Kidney (tissue), 14 donors: Measurements from ENCODE around the gene TMEM119. TPM values are rescaled to one million over a fixed set of nuclear protein-coding genes. Genes with fewer than 3 reads are reported as not detected.
A peak's percentile ranks its signal among the peaks of the same experiment; 100 is the strongest.

Source experiments
- DNase-seq, 5 donors: peaks; one replicate each; pipeline ENCODE4 v3.0.0-alpha.2; 2013 to 2020
- FAIRE-seq: peaks from 2 replicates; lab custom pipeline; 2012; peaks lifted over from hg19 to GRCh38; lab: Jason Lieb, UNC
- H3K27ac ChIP-seq, 2 donors: one replicate each; pipeline ENCODE4 v1.7.0; 2013; ENCODE audit warnings: low read depth in 2 of 2, low read length in 2 of 2, inconsistent platforms in 1 of 2
- H3K27me3 ChIP-seq: one replicate; pipeline ENCODE4 v1.7.1; 2013; ENCODE audit warnings: low read length, inconsistent platforms; ENCODE audit not compliant: control insufficient read depth, insufficient read depth
- H3K36me3 ChIP-seq, 3 donors: one replicate each; pipeline versions ENCODE4 v1.7.0 to v1.7.1; 2013; ENCODE audit warnings: low read length in 3 of 3, control low read depth in 1 of 3, inconsistent platforms in 1 of 3; ENCODE audit not compliant: insufficient read depth in 3 of 3, control insufficient read depth in 2 of 3
- H3K4me1 ChIP-seq, 3 donors: one replicate each; pipeline versions ENCODE4 v1.7.0 to v1.7.1; 2013; ENCODE audit warnings: low read length in 3 of 3, inconsistent platforms in 1 of 3, low read depth in 1 of 3; ENCODE audit not compliant: control insufficient read depth in 2 of 3, insufficient read depth in 2 of 3
- H3K4me3 ChIP-seq, 3 donors: one replicate each; pipeline versions ENCODE4 v1.7.0 to v1.8.1; 2013; ENCODE audit warnings: low read length in 3 of 3, control low read depth in 1 of 3, inconsistent platforms in 1 of 3
- H3K9ac ChIP-seq, 3 donors: one replicate each; pipeline versions ENCODE4 v1.7.0 to v1.7.1; 2013; ENCODE audit warnings: low read length in 3 of 3, control low read depth in 1 of 3, inconsistent platforms in 1 of 3
- H3K9me3 ChIP-seq, 3 donors: one replicate each; pipeline versions ENCODE4 v1.7.0 to v1.7.1; 2013; ENCODE audit warnings: low read length in 3 of 3, control low read depth in 1 of 3, inconsistent platforms in 1 of 3; ENCODE audit not compliant: control insufficient read depth in 2 of 3, insufficient read depth in 1 of 3
- CTCF ChIP-seq: IDR thresholded peaks from 3 replicates; pipeline ENCODE4 v1.5.1; 2012; ENCODE audit warnings: mild to moderate bottlenecking, moderate library complexity, borderline replicate concordance; ENCODE audit not compliant: insufficient read depth; ENCODE audit errors: extremely low read depth
- intact Hi-C: fragments of 100-400 bp; cut with DNase I; formaldehyde crosslinking; loops from one replicate; pipeline ENCODE4 v1.11.1; 2022
- polyA plus RNA-seq: library from polyadenylated mRNA; stranded (reverse); fragments of 350-450 nt; fragmentation: Illumina TruSeq; extraction: RNeasy Lipid Tissue Mini Kit (QIAGEN cat#74804); gene quantifications from one replicate; pipeline ENCODE4 v1.2.3, GENCODE V29; 2014; ENCODE audit warnings: low read depth, low replicate concordance; ENCODE audit not compliant: insufficient read depth
- total RNA-seq: library from RNA; stranded (reverse); fragmentation: NEBNext Ultra II Directional; extraction: Animal tissue kit (Norgen Biotek cat#: 25700); gene quantifications from one replicate; pipeline ENCODE4 v1.2.1, GENCODE V29; 2021
- donor health status: control.
- donor health status: control.
- donor health status: control.
- donor health status: control.
- donor health status: control.
- donor health status: DM: yes; HTN: yes; CAD: no.
- donor health status: Normal renal cell carcinoma (clear cell type).

TMEM119 gene
- total and polyA plus RNA-seq, 2 donors from 2014 or later = 4.1 to 15.8 TPM

GRCh38 chr12:108565146-108565545 is 32.7 kb downstream of the TMEM119 start:
- Histone ChIP-seq H3K36me3 (peaks cover 12 to 44% (median 38%) of the 10 kb centered on the region in 3 donors), H3K27ac (no peak overlapping the region), H3K9ac (peak overlapping the region in 1 of 3 donors; percentile 3), H3K27me3 (no peaks in the 10 kb centered on the region), H3K4me1 (peaks cover 0 to 33% (median 31%) of the 10 kb centered on the region in 3 donors), H3K9me3 (no peaks in the 10 kb centered on the region), H3K4me3 (no peak overlapping the region)
- intact Hi-C loops = loop anchor here (5.0 kb wide), 1 partner anchor 52 kb away; no protein-coding TSS in a partner anchor
- DNase-seq (no peak), FAIRE-seq (no peak)
- no peak for TF ChIP-seq CTCF

GRCh38 chr12:108564724-108565123 is 33.2 kb downstream of the TMEM119 start:
- Histone ChIP-seq H3K9ac (peak overlapping the region in 1 of 3 donors; percentile 3), H3K36me3 (peaks cover 12 to 44% (median 38%) of the 10 kb centered on the region in 3 donors), H3K27ac (no peak overlapping the region), H3K4me3 (no peak overlapping the region), H3K9me3 (no peaks in the 10 kb centered on the region), H3K27me3 (no peaks in the 10 kb centered on the region), H3K4me1 (peaks cover 0 to 37% (median 35%) of the 10 kb centered on the region in 3 donors)
- DNase-seq (no peak), FAIRE-seq (no peak)
- intact Hi-C loops = loop anchor here (5.0 kb wide), 1 partner anchor 53 kb away; no protein-coding TSS in a partner anchor
- TF ChIP-seq CTCF = no peak

GRCh38 chr12:108563804-108564151 is 34.1 kb downstream of the TMEM119 start:
- intact Hi-C loops = no loop called here
- Histone ChIP-seq H3K27ac (no peak overlapping the region), H3K27me3 (no peaks in the 10 kb centered on the region), H3K36me3 (peaks cover 12 to 41% (median 36%) of the 10 kb centered on the region in 3 donors), H3K9me3 (no peaks in the 10 kb centered on the region), H3K4me1 (peaks cover 0 to 43% (median 37%) of the 10 kb centered on the region in 3 donors), H3K4me3 (peak overlapping the region in 2 of 3 donors; percentile 75 to 87), H3K9ac (no peak overlapping the region)
- no peak for TF ChIP-seq CTCF
- DNase-seq = no peak
- FAIRE-seq = no peak
